Epithelial cell of prostate (primary cell): ENCODE results near the gene IFIT5.
"Not testable (repeated sequence)": the region's sequence is repeated elsewhere in the genome, so short reads cannot be mapped to it uniquely, and the experiment has no call there.

ENCODE experiments used
- DNase-seq: peaks from one replicate; pipeline ENCODE4 v3.0.0-alpha.2; 2011; ENCODE audit warnings: low read depth, low spot score
- H3K27ac ChIP-seq: fragments of 450-650 bp; 2 replicates; pipeline ENCODE4 v1.5.1; 2017; ENCODE audit warnings: mild to moderate bottlenecking

Gene IFIT5

GRCh38 chr10:89392974-89393373 is 21.4 kb upstream of the IFIT5 start:
- DNase-seq, result no peak
- no peak overlapping the region for H3K27ac ChIP-seq

GRCh38 chr10:89393898-89394297 is 20.5 kb upstream of the IFIT5 start:
- H3K27ac ChIP-seq, result no peak overlapping the region
- DNase-seq, result no peak

GRCh38 chr10:89395141-89395540 is 19.2 kb upstream of the IFIT5 start:
- H3K27ac ChIP-seq, result no peak overlapping the region
- no peak for DNase-seq

GRCh38 chr10:89398003-89398749 is 16.2 kb upstream of the IFIT5 start:
- no peak for DNase-seq
- no peak overlapping the region for H3K27ac ChIP-seq

- H3K27ac ChIP-seq, result no peak overlapping the region
- DNase-seq, result no peak
Observed at GRCh38 chr10:89399956-89400355, 14.4 kb upstream of the IFIT5 start.

- DNase-seq, result no peak
- H3K27ac ChIP-seq, result no peak overlapping the region
Observed at GRCh38 chr10:89403043-89403442, 11.3 kb upstream of the IFIT5 start.

GRCh38 chr10:89404104-89405047 is 10.0 kb upstream of the IFIT5 start:
- DNase-seq, result no peak
- no peak overlapping the region for H3K27ac ChIP-seq

- not testable (repeated sequence) for DNase-seq, H3K27ac ChIP-seq
Observed at GRCh38 chr10:89406178-89406577, 8.2 kb upstream of the IFIT5 start.

GRCh38 chr10:89407792-89408191 is 6.6 kb upstream of the IFIT5 start:
- not testable (repeated sequence) for H3K27ac ChIP-seq, DNase-seq

GRCh38 chr10:89409282-89409681 is 5.1 kb upstream of the IFIT5 start:
- not testable (repeated sequence) for DNase-seq, H3K27ac ChIP-seq

GRCh38 chr10:89410551-89410950 is 3.8 kb upstream of the IFIT5 start:
- DNase-seq, H3K27ac ChIP-seq: not testable (repeated sequence)

- not testable (repeated sequence) for H3K27ac ChIP-seq, DNase-seq
Observed at GRCh38 chr10:89411135-89411534, 3.2 kb upstream of the IFIT5 start.

GRCh38 chr10:89412276-89412675 is 2.1 kb upstream of the IFIT5 start:
- not testable (repeated sequence) for DNase-seq, H3K27ac ChIP-seq

GRCh38 chr10:89413398-89413912 is 913 bp upstream of the IFIT5 start:
- no peak for DNase-seq
- H3K27ac ChIP-seq, result no peak overlapping the region

GRCh38 chr10:89414879-89415821 is 782 bp downstream of the IFIT5 start:
- DNase-seq, result no peak
- H3K27ac ChIP-seq, result peak overlapping the region; percentile 47

GRCh38 chr10:89416465-89416864 is 2.1 kb downstream of the IFIT5 start:
- no peak overlapping the region for H3K27ac ChIP-seq
- DNase-seq, result no peak

- no peak for DNase-seq
- H3K27ac ChIP-seq, result no peak overlapping the region
Observed at GRCh38 chr10:89419548-89419947, 5.2 kb downstream of the IFIT5 start.

- peak; percentile 65 for DNase-seq
- peak overlapping the region; percentile 32 for H3K27ac ChIP-seq
Observed at GRCh38 chr10:89421018-89421476, 6.7 kb downstream of the IFIT5 start.

- no peak for DNase-seq
- H3K27ac ChIP-seq, result no peak overlapping the region
Observed at GRCh38 chr10:89425000-89425399, 10.6 kb downstream of the IFIT5 start.
